ENCODE data around the gene NBAS.

NBAS gene

GRCh38 chr2:15136639-15137038 is 424.5 kb downstream of the NBAS start:
- DNase-seq (ENCODE audit: low read depth in 2 of 2): no peak

- no peak for DNase-seq (ENCODE audit: low read depth in 2 of 2)
Measured at GRCh38 chr2:15134957-15135356, 426.2 kb downstream of the NBAS start.

GRCh38 chr2:15133461-15133860 is 427.7 kb downstream of the NBAS start:
- DNase-seq (ENCODE audit: low read depth in 2 of 2): no peak

- no peak for DNase-seq (ENCODE audit: low read depth in 2 of 2)
Measured at GRCh38 chr2:15128846-15129245, 432.3 kb downstream of the NBAS start.

- no peak for DNase-seq (ENCODE audit: low read depth in 2 of 2)
Measured at GRCh38 chr2:15127876-15128275, 433.3 kb downstream of the NBAS start.

GRCh38 chr2:15127301-15127700 is 433.8 kb downstream of the NBAS start:
- no peak for DNase-seq (ENCODE audit: low read depth in 2 of 2)

GRCh38 chr2:15126373-15126772 is 434.8 kb downstream of the NBAS start:
- DNase-seq (ENCODE audit: low read depth in 2 of 2): no peak

- no peak for DNase-seq (ENCODE audit: low read depth in 2 of 2)
Measured at GRCh38 chr2:15122915-15123314, 438.2 kb downstream of the NBAS start.

- no peak for DNase-seq (ENCODE audit: low read depth in 2 of 2)
Measured at GRCh38 chr2:15120631-15121030, 440.5 kb downstream of the NBAS start.

GRCh38 chr2:15119722-15120175 is 441.4 kb downstream of the NBAS start:
- DNase-seq (ENCODE audit: low read depth in 2 of 2): no peak

- no peak for DNase-seq (ENCODE audit: low read depth in 2 of 2)
Measured at GRCh38 chr2:15117409-15118050, 443.6 kb downstream of the NBAS start.
